Endometrium (tissue), 2 donors: Measurements from ENCODE around the gene TNNT3.
"Not testable (repeated sequence)": the region's sequence is repeated elsewhere in the genome, so short reads cannot be mapped to it uniquely, and the experiment has no call there.

Source experiments
- FAIRE-seq: peaks from 2 replicates; lab custom pipeline; 2012; peaks lifted over from hg19 to GRCh38; lab: Jason Lieb, UNC
- donor health status: control.
- donor health status: control.

The TNNT3 gene

GRCh38 chr11:1881442-1882264 lies 37.9 kb upstream of the TNNT3 start:
- no peak for FAIRE-seq

GRCh38 chr11:1882265-1883238 lies 37.0 kb upstream of the TNNT3 start:
- no peak for FAIRE-seq

GRCh38 chr11:1883346-1884302 lies 35.9 kb upstream of the TNNT3 start:
- no peak for FAIRE-seq

- FAIRE-seq = no peak
Observed at GRCh38 chr11:1884303-1884700, 35.2 kb upstream of the TNNT3 start.

- FAIRE-seq = not testable (repeated sequence)
Observed at GRCh38 chr11:1886551-1886950, 33.0 kb upstream of the TNNT3 start.

GRCh38 chr11:1887451-1888346 lies 31.8 kb upstream of the TNNT3 start:
- FAIRE-seq = no peak

GRCh38 chr11:1888347-1888753 lies 31.2 kb upstream of the TNNT3 start:
- no peak for FAIRE-seq

GRCh38 chr11:1888811-1889210 lies 30.7 kb upstream of the TNNT3 start:
- no peak for FAIRE-seq

GRCh38 chr11:1889224-1889930 lies 30.1 kb upstream of the TNNT3 start:
- no peak for FAIRE-seq

- FAIRE-seq = no peak
Observed at GRCh38 chr11:1889941-1890855, 29.3 kb upstream of the TNNT3 start.

GRCh38 chr11:1890856-1891830 lies 28.4 kb upstream of the TNNT3 start:
- FAIRE-seq = no peak

GRCh38 chr11:1891831-1892115 lies 27.7 kb upstream of the TNNT3 start, which contains the start of gene PRR33:
PRR33 (minus strand) TSS chr11:1891895; CDS start chr11:1890584, 1,311 bp downstream.
- no peak for FAIRE-seq

GRCh38 chr11:1892116-1892515 lies 27.4 kb upstream of the TNNT3 start:
- FAIRE-seq = no peak

GRCh38 chr11:1892558-1892957 lies 26.9 kb upstream of the TNNT3 start:
- FAIRE-seq = no peak

GRCh38 chr11:1893581-1894359 lies 25.7 kb upstream of the TNNT3 start:
- FAIRE-seq = no peak

GRCh38 chr11:1894759-1895158 lies 24.7 kb upstream of the TNNT3 start:
- FAIRE-seq = no peak

- no peak for FAIRE-seq
Observed at GRCh38 chr11:1896468-1896867, 23.0 kb upstream of the TNNT3 start.
